Cardiac muscle cell (in vitro differentiated cells and primary cell): Measurements from ENCODE around the gene DLG2. TPM values are rescaled to one million over a fixed set of nuclear protein-coding genes. Genes with fewer than 3 reads are reported as not detected.

Source experiments
- DNase-seq, 2 donors: peaks; one replicate each; pipeline versions ENCODE4 v3.0.0 to v3.0.0-alpha.2; 2010 to 2017; ENCODE audit warnings: low read depth in 1 of 2, low spot score in 1 of 2
- H3K27ac ChIP-seq: fragments of 200-600 bp; sonication (generic); 2 replicates; pipeline ENCODE4 v1.5.1; 2016
- H3K27me3 ChIP-seq: fragments of 200-600 bp; sonication (generic); 2 replicates; pipeline ENCODE4 v1.6.0; 2016; ENCODE audit warnings: control low read depth
- H3K36me3 ChIP-seq: fragments of 200-600 bp; sonication (generic); 2 replicates; pipeline ENCODE4 v1.5.1; 2016; ENCODE audit warnings: control low read depth
- H3K4me1 ChIP-seq: fragments of 200-600 bp; sonication (generic); 2 replicates; pipeline ENCODE4 v1.8.1; 2017; ENCODE audit warnings: low read depth, mild to moderate bottlenecking, mixed run types
- H3K4me3 ChIP-seq: fragments of 200-600 bp; sonication (generic); 2 replicates; pipeline ENCODE4 v1.5.1; 2016; ENCODE audit warnings: mild to moderate bottlenecking
- H3K9me3 ChIP-seq: fragments of 200-600 bp; sonication (generic); 2 replicates; pipeline ENCODE4 v1.5.1; 2017; ENCODE audit warnings: low read depth, mild to moderate bottlenecking, control low read depth
- CTCF ChIP-seq: IDR thresholded peaks from 2 replicates; pipeline ENCODE4 v1.5.1; 2012; ENCODE audit warnings: low read depth, mild to moderate bottlenecking, low read length
- polyA plus RNA-seq: library from polyadenylated mRNA; unstranded; fragments of >200 nt; fragmentation: Nextera tagmentation; extraction: Ambion mirVana; gene quantifications from 2 replicates; pipeline ENCODE4 v1.2.1, GENCODE V29; 2016
- total RNA-seq: library from RNA; depleted of rRNA; stranded (reverse); fragments of >200 nt; gene quantifications from 2 replicates; pipeline ENCODE4 v1.2.3, GENCODE V29; 2016

DLG2 gene
- total and polyA plus RNA-seq, 2 experiments from 2014 or later = 3.5 to 15.9 TPM

DNA sequence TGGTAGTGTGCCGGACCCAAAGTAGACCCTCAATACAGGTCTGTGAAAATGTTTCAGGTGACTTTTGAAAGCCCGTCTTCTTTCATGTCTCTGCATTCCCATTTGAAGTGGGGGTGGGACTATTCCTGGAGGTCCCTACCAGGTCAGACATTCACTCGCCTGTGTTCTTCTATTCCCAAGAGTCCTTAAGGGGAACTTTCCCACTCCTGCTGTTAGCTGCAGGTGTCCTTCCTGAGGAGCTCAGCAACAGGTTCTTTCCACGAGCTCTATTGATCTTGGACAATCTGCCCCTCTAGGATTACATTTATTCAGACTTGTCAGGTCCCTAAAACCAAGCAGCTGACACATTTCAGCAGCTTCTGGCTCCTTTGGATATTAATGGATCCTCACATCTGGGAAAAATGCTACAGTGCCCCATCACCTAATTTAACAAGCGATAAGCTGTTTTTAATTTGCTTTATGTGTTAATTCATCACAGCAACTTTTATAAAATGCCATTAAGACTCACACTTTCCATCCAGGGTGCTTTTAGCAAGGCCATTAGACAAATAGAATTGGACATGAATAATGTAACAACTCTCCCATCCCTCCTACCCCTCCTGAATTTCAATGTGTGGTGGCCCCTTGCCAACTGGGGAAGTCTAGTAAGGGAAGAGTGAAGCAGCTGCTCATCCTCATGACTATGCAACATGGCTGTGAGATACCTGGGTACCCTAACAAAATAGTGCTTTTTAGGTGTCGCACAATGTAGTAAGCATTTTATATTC is 2081.5 kb downstream of the DLG2 start:
- no peak for DNase-seq
- no peaks in the 10 kb centered on the region for H3K4me1 ChIP-seq
- no peak for TF ChIP-seq CTCF
- H3K27me3 ChIP-seq = no peaks in the 10 kb centered on the region
- no peaks in the 10 kb centered on the region for H3K9me3 ChIP-seq
- H3K27ac ChIP-seq = no peak overlapping the region
- H3K36me3 ChIP-seq = no peaks in the 10 kb centered on the region
- H3K4me3 ChIP-seq = no peak overlapping the region

GRCh38 chr11:83544846-83545245 is 2082.3 kb downstream of the DLG2 start:
- Histone ChIP-seq H3K9me3 (no peaks in the 10 kb centered on the region), H3K36me3 (no peaks in the 10 kb centered on the region), H3K27ac (no peak overlapping the region), H3K27me3 (no peaks in the 10 kb centered on the region), H3K4me3 (no peak overlapping the region), H3K4me1 (no peaks in the 10 kb centered on the region)
- DNase-seq = no peak
- TF ChIP-seq CTCF = no peak

- Histone ChIP-seq H3K4me1 (no peaks in the 10 kb centered on the region), H3K27me3 (no peaks in the 10 kb centered on the region), H3K27ac (no peak overlapping the region), H3K9me3 (no peaks in the 10 kb centered on the region), H3K4me3 (no peak overlapping the region), H3K36me3 (no peaks in the 10 kb centered on the region)
- no peak for TF ChIP-seq CTCF
- no peak for DNase-seq
Measured at GRCh38 chr11:83543706-83544439, 2083.3 kb downstream of the DLG2 start.

DNA sequence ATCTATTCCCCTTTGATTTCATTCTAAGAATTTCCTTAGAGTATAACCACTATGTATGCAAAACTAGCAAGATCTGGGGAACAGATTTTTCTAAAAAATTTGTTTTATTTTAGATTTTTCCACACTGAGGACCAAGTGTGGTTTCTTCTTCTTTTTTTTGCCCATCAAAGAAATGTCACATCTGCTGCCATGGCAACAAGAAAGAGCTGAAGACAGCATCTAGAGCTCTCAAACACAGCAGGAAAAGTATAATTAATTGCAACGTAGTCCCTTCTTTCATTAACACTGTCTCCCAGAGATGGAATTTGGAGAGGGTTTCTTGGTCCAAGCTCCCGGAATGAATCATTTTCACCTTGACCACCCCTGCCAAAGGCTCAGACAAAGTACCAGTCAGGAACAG is 2084.3 kb downstream of the DLG2 start:
- no peak for DNase-seq
- H3K4me3 ChIP-seq = no peak overlapping the region
- no peaks in the 10 kb centered on the region for H3K27me3 ChIP-seq
- no peaks in the 10 kb centered on the region for H3K4me1 ChIP-seq
- H3K36me3 ChIP-seq = no peaks in the 10 kb centered on the region
- H3K27ac ChIP-seq = no peak overlapping the region
- no peaks in the 10 kb centered on the region for H3K9me3 ChIP-seq
- TF ChIP-seq CTCF = no peak

GRCh38 chr11:83540728-83541127 is 2086.4 kb downstream of the DLG2 start:
- DNase-seq = no peak
- no peak for TF ChIP-seq CTCF
- no peaks in the 10 kb centered on the region for H3K9me3 ChIP-seq
- H3K27me3 ChIP-seq = no peaks in the 10 kb centered on the region
- H3K4me1 ChIP-seq = no peaks in the 10 kb centered on the region
- H3K27ac ChIP-seq = no peak overlapping the region
- no peak overlapping the region for H3K4me3 ChIP-seq
- H3K36me3 ChIP-seq = no peaks in the 10 kb centered on the region
